HG02970 (cell line): ENCODE results near the gene FCGR2B.
A peak's percentile ranks its signal among the peaks of the same experiment; 100 is the strongest.
"Not testable (repeated sequence)": the region's sequence is repeated elsewhere in the genome, so short reads cannot be mapped to it uniquely, and the experiment has no call there.

ENCODE experiments used
- ATAC-seq: cut with Tn5 transposase; IDR thresholded peaks from one replicate; pipeline ENCODE4 v1.9.1; 2021; ENCODE audit warnings: mild to moderate bottlenecking, moderate library complexity, moderate number of reproducible peaks; ENCODE audit not compliant: unreplicated experiment, low FRiP score

FCGR2B gene

GRCh38 chr1:161698302-161698701 is 35.4 kb downstream of the FCGR2B start:
- ATAC-seq = not testable (repeated sequence)

- no peak for ATAC-seq
Observed at GRCh38 chr1:161702250-161702649, 39.3 kb downstream of the FCGR2B start.

DNA sequence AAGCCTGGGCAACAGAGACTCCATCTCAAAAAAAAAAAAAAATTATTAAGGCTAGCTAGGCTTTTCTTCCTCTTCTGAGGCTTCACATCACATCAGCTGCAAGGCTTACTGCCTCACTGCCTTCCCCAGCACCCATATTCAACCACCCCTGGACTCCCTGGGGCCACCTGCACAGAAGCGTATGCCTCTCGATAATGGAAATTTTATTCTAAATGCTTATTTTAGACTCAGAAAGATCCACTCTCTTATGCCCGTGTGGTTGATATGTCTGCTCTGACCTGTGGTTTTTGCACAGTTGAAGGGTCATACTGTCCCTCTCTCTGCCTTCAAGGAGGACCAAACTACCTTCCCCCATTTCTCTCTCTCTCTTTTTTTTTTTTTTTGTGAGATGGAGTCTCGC is 42.6 kb downstream of the FCGR2B start:
- ATAC-seq = no peak

DNA sequence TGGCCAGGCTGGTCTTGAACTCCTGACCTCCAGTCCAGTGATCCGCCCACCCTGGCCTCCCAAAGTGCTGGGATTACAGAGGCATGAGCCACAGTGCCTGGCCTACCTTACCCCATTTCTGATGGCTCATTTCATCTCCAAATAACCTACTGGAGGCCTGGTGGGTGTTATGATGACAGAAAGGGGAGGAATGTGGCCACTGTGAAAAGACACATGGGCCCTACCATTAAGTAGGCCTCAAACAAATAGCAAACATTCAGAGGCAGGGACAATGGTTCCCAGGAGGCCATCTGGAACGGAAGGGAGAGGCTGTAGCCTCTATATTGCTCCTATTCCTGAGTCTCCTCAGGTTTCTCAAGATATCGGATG is 43.2 kb downstream of the FCGR2B start:
- ATAC-seq = no peak

- ATAC-seq = no peak
Observed at GRCh38 chr1:161706482-161707347, 43.8 kb downstream of the FCGR2B start, which contains the start of gene FCRLA. FCRLA (plus strand) TSS chr1:161707229; CDS start chr1:161707265, 36 bp downstream.

DNA sequence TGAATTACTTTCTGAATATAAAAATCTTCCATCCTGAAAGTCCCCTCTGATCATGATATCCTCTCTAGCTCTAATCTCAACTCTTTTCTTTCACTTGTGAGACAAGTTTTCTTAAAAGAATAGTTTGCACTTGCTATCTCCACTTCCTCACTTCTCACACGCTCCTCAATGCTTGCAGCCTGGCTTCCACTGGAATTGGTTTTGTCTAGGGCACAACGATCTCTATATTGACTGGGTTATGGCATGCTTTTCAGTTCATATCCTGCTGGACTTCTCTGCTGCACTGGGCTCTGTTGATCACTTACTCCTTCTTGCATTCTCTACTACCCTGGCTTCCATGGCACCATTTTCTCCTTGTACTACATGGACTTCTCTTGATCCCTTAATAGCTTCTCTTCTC is 44.6 kb downstream of the FCGR2B start:
- no peak for ATAC-seq

GRCh38 chr1:161709373-161709772 is 46.4 kb downstream of the FCGR2B start:
- ATAC-seq = no peak

- no peak for ATAC-seq
Observed at GRCh38 chr1:161710560-161710959, 47.6 kb downstream of the FCGR2B start.

DNA sequence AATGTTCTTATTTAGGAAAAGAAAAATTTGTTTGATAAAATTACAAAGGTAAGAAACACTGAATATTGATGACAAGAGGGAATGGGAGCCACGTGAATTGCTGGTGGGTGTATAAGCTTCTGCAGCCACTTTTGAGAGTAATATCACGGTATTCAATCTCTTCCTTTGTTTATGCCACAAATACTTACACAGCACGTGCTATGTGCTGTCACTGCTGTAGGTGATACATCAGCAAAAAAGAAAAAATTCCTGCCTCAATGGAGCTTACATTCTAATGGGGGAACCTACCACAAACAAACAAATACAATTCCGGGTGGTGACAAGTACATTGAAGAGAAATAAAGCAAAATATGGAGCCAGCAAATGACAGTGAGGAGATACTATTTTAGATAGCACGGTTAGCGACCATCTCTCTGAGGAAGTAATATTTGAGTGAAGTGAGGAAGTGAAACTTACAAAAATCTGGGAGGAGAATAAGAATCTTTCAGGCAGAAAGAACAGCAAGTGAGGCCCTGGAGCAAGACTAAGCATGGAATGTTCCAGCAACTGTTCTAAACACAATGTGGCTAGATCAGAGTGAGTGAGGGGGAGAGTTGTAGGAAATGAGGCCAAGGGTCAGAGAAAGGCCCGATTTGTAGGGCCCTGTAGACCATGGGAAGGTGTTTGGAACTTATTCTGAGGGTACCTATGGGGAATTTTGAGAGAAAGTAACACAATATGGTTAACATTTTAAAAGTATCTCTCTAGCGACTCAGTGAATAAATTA is 55.8 kb downstream of the FCGR2B start:
- no peak for ATAC-seq

DNA sequence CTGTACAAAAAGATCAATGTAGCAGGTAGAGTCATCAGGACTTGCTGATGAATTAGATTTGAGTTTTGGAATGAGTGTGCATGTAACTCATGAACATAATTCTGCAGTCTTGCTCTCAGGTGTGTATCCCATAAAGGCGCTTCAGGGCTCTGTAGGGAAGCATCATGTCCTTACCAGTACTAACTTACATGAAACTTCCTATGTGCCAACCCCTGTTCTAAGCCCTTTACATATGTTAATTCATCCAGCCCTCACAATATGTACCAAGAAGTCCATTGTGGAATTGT is 56.3 kb downstream of the FCGR2B start:
- no peak for ATAC-seq

DNA sequence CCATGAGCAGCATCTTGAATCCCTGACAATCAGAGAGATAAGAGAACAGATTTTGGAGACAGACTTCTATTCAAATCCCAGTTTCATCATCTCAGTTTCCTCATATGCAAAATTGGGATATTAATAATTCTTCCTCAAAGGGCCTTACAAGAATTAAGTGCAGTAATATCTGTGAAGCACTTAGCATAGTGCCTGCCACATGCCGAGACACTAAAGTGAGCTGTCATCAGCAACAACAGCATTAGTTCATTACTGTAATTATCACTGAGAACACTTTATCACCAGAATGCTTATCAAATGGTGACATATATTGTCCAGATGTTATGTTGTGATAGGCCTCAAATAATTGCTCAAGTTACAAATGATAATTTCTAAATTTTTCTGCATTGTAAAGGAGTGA is 57.5 kb downstream of the FCGR2B start:
- no peak for ATAC-seq

GRCh38 chr1:161720956-161721737 is 58.2 kb downstream of the FCGR2B start, which contains the start of gene FCRLB:
FCRLB (plus strand) TSS chr1:161721544; CDS start chr1:161722673, 1,129 bp downstream.
- ATAC-seq = no peak

- ATAC-seq = no peak
Observed at GRCh38 chr1:161721738-161722343, 58.9 kb downstream of the FCGR2B start.

- ATAC-seq = no peak
Observed at GRCh38 chr1:161722406-161722805, 59.5 kb downstream of the FCGR2B start.

DNA sequence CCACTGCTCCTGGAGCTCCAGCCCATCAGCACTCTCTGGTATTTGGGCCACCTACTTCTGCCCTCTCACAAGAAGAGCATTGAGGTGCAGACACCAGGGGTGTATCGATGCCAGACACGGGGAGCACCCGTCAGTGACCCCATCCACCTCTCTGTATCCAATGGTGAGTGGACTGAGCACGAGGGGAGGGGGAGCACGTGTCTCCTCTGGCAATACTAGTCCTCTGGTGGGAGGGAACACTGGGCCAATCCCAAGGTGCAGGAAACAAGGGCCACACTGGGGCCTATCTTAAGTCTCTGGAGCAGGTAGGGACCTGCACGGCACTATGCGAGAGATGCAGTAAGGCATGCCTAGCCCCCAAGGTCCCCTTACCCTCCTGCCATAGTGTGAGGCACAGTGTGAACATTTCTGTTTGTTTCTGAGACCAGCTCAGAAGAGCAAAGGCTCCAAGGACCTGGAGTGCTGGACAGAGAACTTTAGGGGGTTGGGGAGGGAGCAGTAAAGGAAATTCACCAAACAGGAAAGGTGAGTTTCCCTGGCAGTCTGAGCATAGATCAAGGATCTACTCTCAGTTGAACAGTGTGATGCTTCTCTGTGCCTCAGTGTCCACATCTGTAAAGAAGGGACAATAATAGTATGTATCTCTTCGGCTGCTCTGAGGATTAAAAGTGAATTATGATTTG is 60.7 kb downstream of the FCGR2B start:
- ATAC-seq = no peak

GRCh38 chr1:161725258-161725907 is 62.4 kb downstream of the FCGR2B start:
- ATAC-seq = not testable (repeated sequence)

DNA sequence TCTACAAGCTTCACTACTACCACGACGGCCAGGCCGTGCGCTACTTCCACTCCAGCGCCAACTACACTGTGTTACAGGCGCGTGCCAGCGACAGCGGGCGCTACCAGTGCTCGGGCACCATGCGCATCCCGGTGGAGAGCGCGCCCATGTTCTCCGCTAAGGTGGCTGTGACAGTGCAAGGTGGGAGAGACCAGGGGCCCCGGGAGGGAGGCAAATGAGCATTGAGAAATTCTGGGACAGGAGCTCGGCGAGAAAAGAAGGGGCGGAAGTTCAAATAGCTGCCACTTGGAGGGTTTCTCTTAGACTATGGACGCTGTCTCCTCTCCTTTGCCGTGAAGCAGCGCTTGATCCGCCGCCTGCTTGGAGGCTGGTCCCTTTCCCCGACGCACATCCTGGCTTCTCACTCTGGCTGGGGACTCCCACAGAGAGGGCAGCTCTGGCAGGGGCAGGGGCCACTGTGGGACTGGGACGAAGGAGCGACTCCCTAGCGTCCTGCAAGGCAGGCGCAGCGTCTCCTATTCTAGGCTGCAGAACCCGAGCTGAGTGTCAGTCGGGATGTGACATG is 63.0 kb downstream of the FCGR2B start:
- no peak for ATAC-seq

DNA sequence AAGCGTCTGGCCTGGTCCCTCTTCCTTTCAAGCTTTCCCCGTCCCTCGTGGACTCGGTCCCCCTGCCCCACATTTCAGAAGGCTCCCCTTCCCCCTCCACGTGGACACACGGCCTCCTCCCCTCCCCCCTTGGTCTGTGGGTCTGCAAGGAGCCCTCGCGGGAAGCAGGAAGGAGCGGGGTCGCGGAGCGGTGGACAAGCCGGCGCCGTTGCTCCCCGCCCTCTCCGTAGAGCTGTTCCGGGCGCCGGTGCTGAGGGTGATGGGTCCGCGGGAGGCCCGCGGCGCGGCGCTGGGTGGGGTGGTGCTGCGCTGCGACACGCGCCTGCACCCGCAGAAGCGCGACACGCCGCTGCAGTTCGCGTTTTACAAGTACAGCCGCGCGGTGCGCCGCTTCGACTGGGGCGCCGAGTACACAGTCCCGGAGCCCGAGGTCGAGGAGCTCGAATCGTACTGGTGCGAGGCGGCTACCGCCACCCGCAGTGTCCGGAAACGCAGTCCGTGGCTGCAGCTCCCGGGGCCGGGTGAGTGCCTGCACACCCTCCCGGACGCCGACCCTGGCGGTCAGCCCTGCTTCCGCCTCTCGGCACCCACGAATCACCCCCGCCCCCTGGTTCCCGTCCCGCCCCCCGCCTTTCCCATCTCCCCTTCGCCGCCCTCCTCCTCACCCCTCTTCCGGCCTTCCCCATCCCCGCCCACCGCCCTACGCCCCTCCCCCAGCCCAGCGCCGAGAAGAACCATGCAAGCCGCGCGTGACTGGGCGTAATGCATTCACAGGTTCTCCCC is 63.7 kb downstream of the FCGR2B start:
- peak; percentile 55 for ATAC-seq
